NCI-H146 (cell line): Measurements from ENCODE around the gene WHRN.

Source experiments
- DNase-seq: peaks from one replicate; lab custom pipeline; 2025; lab: John Stamatoyannopoulos, UW

WHRN gene

DNA sequence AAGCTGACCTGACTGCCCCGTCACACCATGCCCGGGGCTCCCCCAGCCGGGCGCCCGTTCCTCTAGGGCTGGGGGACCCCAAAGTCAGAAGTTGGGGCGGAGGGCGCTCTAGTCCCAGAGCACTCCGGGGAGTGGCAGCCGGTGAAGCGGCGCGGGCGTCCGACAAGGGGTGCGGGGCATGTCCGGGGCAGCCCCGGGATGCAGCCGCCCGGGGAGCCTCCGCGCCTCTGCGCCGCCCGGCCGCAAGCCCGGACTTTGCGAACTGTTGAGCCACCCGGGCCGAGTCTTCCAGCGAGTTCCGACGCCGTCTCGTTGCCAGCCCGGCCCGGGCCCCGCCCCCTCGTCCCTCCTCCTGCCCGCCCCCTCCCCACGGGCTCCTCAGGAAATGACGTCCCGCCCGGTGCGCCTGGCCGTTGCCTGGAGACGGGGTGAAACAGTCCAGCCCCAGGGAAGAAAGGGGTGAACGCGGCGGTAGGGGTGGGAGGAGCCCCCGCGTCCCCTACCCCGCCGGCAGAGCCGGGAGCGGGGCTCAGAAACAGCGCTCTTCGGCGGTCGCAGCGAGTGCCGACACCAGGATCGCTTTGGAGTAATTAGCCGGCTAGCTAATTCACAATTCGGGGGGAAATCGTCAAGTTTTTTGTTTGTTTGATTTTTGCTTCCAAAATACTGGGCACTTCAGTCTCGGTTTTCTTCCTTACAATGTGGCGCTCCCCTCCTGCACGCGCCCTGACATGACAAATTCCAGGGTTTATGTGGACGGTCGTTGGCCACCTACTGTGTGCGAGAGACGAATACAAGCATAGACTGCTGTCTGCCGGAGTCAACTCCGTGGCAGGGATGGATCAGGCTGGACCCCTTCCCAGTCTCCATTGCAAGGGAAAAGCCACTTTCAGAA is at the start of gene WHRN:
Gene WHRN, minus strand, starts transcription at position 287 of the 895 bp plus-strand sequence. CDS start 672 bp downstream, outside the sequence.
- DNase-seq, result peak; percentile 90

DNA sequence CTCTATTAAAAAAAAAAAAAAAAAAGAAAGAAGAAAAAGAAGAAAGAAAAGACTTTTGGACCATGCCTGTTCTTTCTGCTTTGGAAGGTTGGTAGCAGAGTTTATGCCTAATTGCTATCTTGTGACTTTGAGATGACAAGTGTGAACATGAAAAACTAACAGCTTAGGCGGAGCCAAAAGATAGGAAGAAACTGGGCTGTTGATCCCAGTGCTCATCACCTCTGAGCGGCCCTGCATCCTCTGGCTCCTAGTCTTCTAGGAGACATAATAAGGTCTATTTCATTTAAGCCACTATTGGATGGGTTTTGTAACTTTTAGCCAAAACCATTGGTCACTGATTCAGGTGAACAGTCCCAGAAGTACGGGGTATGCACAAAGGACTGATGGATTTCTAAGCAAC is 47.9 kb upstream of the WHRN start:
- DNase-seq, result no peak

DNA sequence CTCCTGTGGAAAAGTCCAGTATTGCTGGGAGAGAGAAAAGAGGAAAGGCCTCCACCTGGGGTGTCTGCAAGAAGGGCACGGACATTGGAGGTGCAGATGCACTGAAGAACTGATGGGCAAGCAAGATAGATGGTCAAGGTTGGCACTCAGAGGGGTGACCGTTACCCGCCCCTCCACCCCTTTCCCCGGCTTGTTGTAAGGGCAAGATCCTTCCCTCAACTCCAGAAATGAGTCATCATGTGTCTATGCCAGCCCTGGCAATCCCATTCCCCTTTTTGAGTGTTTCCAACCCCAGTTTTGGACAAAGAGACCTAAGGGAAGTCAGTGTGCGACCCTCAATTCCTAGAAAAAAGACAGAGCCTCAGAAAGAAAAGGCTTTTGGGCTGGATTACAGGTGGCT is 47.4 kb upstream of the WHRN start:
- DNase-seq, result no peak

DNA sequence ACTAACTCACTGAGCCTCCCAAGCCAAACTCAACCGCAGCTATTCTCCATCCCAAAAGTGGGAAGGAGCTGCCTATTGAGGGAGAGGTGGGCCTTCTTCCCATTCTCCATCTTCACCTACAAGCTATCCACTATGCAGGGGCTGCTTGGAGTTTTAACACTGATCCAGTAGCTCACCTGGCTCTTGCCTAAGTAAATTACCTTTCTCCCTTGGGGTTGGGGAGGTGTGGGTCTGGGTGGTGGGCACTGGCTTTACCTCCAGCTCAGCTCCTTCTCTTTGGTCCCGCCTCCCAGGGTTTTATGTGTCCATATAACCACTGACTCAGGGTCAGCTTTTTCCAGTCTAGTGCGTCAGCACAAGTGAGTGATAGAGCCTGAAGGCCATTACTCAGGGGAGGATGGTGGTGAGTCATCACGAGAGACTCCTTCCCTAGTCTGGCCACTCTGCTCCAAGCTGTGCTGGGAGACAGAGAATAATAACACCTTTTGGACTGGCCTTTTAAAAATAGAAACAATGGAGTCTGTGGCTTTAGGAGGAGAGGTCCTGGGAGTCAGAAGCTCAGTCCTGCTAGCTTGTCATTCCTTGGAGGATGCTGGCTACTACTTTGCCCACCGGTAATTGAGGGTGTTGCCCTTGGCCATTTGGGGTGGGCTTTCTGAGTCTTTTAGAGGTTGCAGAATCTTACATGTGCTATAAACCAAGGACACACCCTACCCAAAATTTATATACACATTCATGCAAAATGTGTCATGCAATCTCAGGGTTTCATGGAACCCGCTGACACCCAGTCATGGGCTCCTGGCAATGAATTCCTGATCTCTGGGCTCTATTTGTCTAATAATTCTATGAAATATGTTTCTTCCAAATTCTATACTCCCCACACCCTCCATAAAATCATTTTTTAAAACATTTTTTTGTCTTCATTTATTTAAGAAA is 46.7 kb upstream of the WHRN start:
- DNase-seq, result no peak

DNA sequence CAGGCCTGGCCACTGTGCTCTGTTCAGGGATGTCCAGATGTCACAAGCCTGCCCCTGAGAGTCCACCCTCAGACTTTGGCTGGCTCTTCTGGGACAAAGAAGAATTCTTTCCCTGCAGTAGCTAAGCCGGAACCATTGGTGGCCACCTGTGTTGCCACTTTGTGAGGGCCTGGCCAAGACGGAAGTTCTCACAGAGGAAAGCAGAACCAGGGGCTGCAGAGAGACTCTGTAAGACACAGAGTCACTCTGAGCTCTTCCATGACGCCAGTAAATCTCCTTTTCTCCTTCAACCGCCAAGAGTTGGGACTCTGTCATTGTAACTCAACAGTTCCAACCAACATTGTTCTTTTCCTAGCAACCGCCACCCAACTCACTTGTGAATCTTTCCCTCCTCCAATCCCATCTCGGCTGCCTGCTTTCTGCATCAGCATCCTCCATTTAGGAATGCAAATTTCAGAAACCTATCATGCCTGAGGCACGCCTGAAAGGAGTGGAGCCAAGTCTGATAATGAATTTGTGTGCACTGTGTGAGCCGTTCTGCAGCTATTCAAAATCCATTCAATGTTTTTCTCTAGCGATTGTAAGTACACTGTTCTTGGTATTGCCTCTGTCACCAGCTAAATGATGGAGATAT is 44.5 kb upstream of the WHRN start:
- DNase-seq, result no peak

DNA sequence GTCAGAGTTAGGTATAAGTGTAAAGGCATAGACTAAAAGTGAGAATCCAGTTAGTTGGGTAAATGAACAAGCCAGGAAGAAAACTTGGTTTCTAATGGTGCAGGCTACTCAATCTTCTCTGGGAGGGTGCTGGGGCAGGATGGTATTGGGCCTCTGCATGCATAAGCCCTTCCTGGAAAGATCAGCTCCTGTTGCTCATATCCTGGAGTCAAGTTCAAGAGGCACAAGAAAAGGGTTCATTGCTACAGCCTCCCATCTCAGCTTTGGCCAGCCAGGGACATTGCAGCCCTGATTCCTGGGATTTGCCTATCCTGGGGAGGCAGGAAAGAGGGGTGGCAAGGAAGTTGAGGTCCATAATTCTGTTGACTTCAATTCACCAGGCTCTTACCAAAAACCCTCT is 41.6 kb upstream of the WHRN start:
- DNase-seq, result no peak

DNA sequence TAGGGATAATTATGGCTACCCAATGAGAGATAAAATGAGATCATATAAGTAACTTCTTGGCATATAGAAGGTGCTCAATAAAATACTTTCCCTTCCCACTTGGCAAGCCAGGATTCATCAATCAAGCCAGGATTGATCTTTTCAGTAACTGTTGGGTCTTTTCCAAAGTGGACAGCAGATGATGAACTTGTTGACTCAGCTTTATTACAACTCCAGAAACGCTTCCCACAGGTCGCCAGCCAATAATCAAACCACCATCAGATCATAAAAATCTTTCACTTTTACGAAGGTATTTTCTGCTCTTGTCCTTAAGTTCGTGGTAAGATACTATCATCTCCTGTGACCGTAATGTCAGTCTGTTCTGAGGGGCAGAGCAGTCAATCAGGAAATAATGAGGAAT is 39.8 kb upstream of the WHRN start:
- no peak for DNase-seq

DNA sequence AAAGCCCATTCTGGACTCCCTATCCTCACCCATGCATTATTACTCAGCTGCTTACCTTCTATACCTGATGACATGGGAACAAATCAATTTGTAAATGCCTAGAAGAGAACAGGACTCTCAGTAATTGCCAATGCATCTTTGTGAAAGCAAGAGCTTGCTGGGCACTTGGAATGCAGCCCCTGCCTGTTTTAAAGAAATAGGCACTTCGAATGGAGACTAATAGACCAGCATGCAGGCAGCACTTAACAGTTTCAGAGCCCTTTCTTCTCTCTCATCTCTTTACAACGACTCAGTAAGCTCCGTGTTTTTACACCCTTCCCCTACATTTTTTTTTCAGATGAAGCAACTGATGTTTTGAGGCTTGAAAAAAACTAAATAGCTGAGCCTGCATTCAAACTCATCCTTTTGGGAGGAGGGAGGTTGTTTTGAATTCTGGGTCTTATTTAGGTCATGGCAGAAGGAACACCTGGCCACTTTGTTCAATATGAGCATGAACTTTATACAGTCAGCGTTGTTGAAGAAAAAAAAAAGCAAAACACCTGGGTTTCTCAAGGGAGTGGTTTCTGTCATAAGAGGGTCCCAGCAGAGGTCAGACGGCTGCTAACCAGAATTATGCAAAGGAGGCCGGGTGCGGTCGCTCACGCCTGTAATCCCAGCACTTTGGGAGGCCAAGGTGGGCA is 34.6 kb upstream of the WHRN start:
- no peak for DNase-seq

DNA sequence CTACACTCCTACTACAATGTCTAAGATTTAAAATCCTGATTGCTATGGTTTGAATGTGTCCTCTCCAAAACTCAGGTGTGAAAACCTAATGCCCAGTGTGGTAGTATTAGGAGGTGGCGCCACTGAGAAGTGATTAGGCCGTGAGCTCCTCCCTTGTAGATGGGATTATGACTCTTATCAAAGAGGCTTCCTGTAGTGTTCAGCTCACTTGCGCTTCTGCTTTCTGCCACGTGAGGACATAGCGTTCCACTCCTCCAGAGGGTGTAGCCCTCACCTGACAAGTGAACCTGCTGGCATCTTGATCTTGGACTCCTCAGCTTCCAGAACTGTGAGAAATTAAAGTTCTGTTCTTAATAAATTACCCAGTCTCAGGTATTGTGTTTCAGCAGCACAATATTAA is 33.0 kb upstream of the WHRN start:
- DNase-seq, result peak; percentile 21

DNA sequence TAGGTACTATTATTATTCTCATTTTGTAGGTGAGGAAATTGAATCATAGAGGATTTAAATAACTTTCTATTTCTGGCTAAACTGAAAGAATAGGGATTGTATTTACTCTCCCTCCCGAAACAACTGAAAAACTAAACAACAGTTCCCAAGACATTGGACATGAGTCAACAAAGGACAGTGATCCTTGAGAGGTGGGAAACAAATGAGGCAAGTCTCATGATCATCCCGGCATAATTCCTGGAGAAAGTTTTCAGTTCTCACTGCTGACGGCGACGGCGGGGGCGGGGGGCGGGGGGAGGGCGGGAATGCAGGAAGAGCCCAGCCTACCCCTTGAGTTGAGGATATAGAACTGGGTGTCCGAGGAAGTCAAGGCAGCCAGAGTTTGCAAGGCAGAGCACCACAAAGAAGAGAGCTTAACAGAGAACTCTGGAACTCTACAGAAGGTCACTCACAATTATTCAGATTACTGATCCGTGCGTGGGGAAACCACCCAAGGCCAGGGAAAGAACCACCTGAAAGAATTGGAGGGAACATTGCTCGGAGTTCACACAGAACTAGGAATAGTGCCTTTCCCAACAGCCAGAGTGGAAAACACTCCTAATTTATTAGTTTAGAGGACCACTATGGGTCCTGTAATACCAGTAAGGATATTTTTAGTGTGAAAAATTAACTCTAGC is 27.4 kb upstream of the WHRN start:
- DNase-seq, result no peak

DNA sequence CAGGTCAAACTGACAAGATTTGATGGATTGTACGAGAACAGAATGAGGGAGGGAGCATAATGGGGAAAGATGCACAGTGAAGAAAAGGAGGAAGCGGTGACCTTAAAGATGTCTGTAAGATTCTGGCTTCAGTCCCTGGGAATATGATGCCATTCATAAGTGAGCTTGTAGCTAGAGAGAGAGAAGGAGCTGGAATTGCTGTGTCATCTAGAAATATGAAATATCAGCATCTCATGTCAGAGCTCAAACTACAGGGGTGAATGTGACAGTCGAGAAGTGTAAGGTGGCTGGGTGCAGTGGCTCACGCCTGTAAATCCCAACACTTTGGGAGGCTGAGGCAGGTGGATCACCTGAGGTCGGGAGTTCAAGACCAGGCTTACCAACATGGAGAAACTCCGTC is 24.0 kb upstream of the WHRN start:
- no peak for DNase-seq

DNA sequence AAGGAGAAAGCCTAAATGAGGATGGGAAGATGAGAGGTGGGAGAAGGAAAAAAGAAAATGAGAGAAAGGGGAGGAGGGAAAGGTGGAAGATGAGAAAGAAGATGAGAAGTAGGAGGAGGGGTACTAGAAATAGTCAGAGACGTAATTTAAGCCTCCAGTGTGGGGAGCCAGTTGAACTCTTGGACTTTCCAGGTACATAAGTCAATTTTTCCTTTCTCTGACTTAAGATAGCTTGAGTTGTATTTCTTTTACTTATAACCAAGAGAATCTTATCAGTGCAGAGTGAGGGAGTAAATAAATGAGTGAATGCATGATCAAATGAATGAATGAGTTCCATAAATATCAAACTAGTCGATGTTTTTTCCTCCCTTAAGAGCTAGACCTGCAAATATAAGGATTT is 21.5 kb upstream of the WHRN start:
- no peak for DNase-seq

DNA sequence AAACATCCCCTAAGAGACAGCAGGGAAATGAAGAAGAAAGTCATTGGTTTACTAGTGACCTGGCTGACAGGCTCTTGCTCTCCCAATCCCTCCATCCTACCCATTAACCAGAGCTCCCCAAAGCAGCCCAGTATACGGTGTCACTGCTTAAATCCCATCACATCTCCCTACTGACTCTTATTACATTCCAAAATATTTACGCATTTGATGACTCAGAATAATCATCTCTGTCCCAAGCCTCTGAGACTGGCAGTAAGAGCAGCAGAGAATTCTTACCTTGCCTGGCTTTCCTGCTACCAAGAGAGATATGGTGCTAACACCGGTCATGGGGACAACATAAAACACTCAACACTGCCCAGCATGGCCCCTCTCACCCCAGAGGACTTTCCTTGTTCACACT is 20.2 kb upstream of the WHRN start:
- DNase-seq, result no peak

DNA sequence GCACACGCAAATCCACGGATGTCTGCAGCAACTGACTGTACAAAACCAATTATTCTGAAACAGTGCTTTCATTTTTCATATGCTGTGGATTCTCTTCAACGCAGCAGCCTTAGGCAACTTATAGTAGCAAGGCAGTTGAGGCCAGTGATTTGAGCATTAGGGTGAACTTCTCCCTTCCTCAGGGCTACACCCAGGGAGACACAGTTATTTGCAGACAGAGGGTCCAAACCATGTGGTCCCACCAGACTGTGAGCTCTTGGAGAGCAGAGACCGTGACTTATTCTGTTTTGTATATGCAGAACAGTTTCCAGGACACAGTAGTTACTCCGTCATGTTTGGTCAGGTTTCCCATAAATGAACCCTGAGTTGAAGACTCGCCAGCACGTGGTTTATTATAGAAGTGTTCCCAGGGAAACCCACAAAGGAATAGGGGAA is 19.0 kb upstream of the WHRN start:
- no peak for DNase-seq

DNA sequence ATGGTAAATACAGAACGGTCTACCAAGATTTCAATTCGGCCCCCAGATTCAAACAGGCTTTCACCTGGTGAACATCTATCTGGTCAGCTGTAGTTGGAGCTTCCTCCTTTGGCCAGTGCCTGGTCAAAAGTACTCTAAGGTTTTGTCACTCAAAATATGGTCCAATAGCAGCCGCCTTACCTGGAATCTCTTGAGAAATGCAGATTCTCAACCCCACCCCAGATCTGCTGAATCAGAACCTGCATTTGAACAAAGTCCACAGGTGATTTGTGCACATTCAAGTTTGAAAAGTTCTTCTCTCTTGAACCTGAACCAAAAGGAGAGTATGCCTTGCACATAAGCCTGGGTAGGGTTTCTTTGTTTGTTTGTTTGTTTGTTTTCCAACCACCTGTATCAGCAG is 17.6 kb upstream of the WHRN start:
- no peak for DNase-seq

DNA sequence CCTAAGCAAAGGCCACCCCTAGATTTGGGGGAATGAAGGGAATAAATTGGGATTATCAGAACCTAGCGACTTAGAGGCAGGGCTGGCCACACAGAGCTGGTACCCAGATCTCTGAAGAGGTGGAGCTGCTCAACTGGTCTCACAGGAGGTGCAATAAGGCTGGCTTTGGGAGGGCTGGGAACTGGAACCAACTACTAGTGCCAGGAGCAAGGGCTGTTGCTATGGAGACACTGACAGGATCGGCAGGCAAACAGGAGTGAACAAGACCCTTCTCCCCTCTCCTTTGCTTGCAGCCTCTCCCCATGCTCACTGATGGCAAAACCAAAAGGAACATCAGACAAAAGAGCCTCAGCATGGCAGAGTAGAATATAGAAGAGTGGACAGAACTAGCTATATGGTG is 17.0 kb upstream of the WHRN start:
- DNase-seq, result no peak

DNA sequence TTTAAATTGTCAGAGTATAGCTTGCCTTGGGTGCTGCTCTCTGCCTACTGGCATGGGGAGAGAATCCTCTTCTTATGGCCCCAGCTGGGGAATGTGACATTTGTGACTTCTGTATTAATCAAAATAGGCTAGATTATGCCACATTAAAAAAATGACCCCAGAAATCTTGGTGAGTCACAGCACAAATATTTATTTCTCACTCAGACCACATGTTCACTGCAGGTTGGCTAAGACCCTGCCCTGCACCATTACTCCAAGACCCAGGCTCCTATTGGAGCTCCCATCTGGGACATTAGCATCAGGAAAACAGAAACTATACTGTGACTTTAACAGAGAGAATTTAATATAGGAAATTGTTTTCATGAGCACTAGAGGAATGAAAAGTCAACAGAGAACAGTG is 16.6 kb upstream of the WHRN start:
- DNase-seq, result no peak

DNA sequence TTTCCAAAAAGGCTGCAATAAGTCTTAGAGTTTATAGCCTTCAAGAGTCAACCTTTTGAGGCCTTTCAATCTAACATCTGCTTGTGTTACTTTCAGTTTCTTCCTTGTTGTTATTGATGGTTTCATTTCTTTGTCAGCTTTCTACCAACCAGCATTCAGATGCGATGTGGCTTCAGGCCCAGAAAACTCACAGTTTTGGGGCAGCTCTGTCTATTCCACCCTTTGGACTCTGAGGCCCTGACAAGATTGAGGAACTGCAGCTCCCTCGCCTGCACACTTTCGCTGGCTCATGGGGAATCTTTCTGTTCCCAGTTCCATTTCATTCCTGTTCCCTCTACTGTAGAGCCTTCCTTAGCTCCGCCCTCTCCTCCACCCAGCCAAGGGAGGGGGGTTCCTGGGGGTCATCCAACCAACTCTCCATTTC is 13.3 kb upstream of the WHRN start:
- DNase-seq, result no peak

DNA sequence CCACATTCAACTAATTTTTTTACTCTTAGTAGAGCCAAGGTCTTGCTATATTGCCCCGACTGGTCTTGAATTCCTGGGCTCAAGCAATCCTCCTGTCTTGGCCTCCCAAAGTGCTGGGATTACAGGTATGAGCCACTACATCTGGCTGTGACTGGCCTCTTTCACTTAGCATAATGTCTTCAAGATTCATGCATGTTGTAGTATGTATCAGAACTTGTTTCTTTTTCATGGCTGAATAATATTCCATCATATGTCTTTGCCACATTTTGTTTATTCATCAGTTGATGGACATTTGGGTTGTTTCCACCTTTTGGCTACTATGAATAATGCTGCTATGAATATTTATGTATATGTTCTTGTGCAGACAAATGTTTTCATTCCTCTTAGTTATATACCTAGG is 12.8 kb upstream of the WHRN start:
- DNase-seq, result no peak

DNA sequence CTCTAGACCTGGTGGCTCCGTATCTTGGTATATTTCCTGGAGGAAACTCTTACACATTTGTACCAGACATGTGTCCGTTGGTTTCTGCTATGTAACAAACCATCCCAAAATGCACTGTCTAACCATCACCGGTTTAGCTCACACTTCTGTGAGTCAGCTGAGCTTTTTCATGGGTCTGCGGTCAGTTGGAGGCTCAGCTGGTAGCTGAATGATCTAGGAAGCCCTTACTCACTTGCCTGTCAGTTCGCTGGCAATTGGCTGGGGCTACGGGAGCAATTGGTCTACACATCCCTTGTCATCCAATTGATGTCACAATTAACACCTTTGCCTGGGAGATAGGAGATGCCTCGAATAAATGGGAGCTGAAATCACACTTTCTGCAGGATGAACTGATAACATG is 11.6 kb upstream of the WHRN start:
- DNase-seq, result no peak

DNA sequence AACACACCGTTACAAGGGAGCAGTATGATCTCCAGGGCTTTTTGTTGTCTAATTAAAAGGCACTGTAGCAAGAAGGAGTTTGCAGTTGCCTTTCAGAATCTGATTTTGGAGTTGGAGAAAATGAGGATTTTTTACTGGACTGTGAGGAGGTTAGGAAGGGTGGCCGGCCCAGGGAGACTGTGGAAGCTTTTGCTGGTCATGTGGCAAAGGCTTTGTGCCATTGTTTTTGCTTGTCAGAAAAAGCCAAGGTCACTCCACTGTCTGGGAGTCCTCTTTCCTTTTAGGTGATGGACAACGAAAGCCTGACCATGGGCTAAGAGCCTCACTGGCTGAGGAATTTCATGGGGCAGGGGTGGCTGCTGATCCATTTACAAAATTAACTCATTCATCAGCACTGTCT is 10.3 kb upstream of the WHRN start:
- DNase-seq, result no peak

DNA sequence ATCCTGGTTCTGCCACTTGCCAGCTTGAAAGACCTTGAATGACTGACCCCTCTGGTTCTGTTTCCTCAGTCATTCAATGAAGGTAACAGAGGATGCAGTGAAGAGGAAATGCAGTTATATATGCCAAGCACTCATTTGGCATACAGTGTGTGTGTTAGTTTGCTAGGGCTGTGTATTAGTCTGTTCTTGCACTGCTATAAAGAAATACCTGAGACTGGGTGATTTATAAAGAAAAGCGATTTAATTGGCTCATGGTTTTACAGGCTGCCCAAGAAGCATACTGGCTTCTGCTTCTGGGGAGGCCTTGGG is 8.6 kb upstream of the WHRN start:
- DNase-seq, result no peak
